DND-41 (cell line): ENCODE measurements around the gene POGLUT2.
A peak's percentile ranks its signal among the peaks of the same experiment; 100 is the strongest.

Experiments used
- ATAC-seq: fragments of 200-7000 bp; cut with Tn5 transposase; 3 replicates; pipeline ENCODE4 v1.9.1; 2021; ENCODE audit warnings: low read depth; ENCODE audit not compliant: insufficient read depth
- DNase-seq: peaks from one replicate; pipeline ENCODE4 v3.0.0-alpha.2; 2020
- H2AFZ ChIP-seq: 2 replicates; pipeline ENCODE4 v1.6.0; 2012; ENCODE audit warnings: low read depth, low read length
- H3K27ac ChIP-seq: 2 replicates; pipeline ENCODE4 v1.5.1; 2012; ENCODE audit warnings: low read length, inconsistent platforms
- H3K27me3 ChIP-seq: fragments of 200-600 bp; sonication (generic); 2 replicates; pipeline ENCODE4 v1.6.0; 2012; ENCODE audit warnings: low read length, mild to moderate bottlenecking, inconsistent platforms; ENCODE audit not compliant: insufficient read depth, poor library complexity
- H3K36me3 ChIP-seq: 2 replicates; pipeline ENCODE4 v1.5.1; 2012; ENCODE audit warnings: low read length, inconsistent platforms; ENCODE audit not compliant: insufficient read depth
- H3K4me1 ChIP-seq: 2 replicates; pipeline ENCODE4 v1.5.1; 2012; ENCODE audit warnings: mild to moderate bottlenecking, low read length; ENCODE audit not compliant: insufficient read depth
- H3K4me2 ChIP-seq: 2 replicates; pipeline ENCODE4 v1.6.0; 2012; ENCODE audit warnings: mild to moderate bottlenecking, moderate library complexity, low read length, inconsistent platforms; ENCODE audit not compliant: insufficient read depth
- H3K4me3 ChIP-seq, 2 experiments: fragments of 200-600 bp in 1 of 2; shearing (Covaris generic) in 1 of 2; 2 replicates each; pipeline ENCODE4 v1.5.1; 2012 to 2016; ENCODE audit warnings: inconsistent platforms in 2 of 2, low read length in 2 of 2, mild to moderate bottlenecking in 2 of 2, low read depth in 1 of 2, moderate library complexity in 1 of 2
- H3K79me2 ChIP-seq: 2 replicates; pipeline ENCODE4 v1.6.0; 2012; ENCODE audit warnings: low read length, inconsistent platforms; ENCODE audit not compliant: insufficient read depth
- H3K9ac ChIP-seq: 2 replicates; pipeline ENCODE4 v1.6.0; 2012; ENCODE audit warnings: low read depth, mild to moderate bottlenecking, inconsistent platforms, low read length, moderate library complexity
- H3K9me3 ChIP-seq: 2 replicates; pipeline ENCODE4 v1.5.1; 2012; ENCODE audit warnings: low read length, moderate library complexity, mild to moderate bottlenecking, inconsistent platforms; ENCODE audit not compliant: insufficient read depth, severe bottlenecking
- H4K20me1 ChIP-seq: 2 replicates; pipeline ENCODE4 v1.6.0; 2012; ENCODE audit warnings: low read length; ENCODE audit not compliant: insufficient read depth
- EZH2 ChIP-seq: IDR thresholded peaks from 3 replicates; pipeline ENCODE4 v1.6.1; 2012; ENCODE audit warnings: borderline replicate concordance, low read depth, mild to moderate bottlenecking, moderate library complexity, low read length, inconsistent platforms; ENCODE audit not compliant: severe bottlenecking
- TF ChIP-seq, protein P1 (sequence below): IDR thresholded peaks from 2 replicates; pipeline ENCODE4 v1.5.1; 2012; ENCODE audit warnings: borderline replicate concordance, low read length, moderate library complexity, mild to moderate bottlenecking; ENCODE audit not compliant: poor library complexity, severe bottlenecking; ENCODE audit errors: extremely low read depth

The POGLUT2 gene

GRCh38 chr13:102812611-102813287 lies 14.0 kb upstream of the POGLUT2 start:
- H4K20me1 ChIP-seq, result no peaks in the 10 kb centered on the region
- ATAC-seq (peak; percentile 91), DNase-seq (peak; percentile 79)
- H3K4me1 ChIP-seq, result peaks cover 32% of the 10 kb centered on the region
- H3K9me3 ChIP-seq, result peaks cover 4% of the 10 kb centered on the region
- H3K4me3 ChIP-seq, result peak overlapping the region in 1 of 2 experiments; percentile 11; a peak in 1 of 4 replicates
- peaks cover 24% of the 10 kb centered on the region for H3K36me3 ChIP-seq
- TF ChIP-seq, protein P1, sequence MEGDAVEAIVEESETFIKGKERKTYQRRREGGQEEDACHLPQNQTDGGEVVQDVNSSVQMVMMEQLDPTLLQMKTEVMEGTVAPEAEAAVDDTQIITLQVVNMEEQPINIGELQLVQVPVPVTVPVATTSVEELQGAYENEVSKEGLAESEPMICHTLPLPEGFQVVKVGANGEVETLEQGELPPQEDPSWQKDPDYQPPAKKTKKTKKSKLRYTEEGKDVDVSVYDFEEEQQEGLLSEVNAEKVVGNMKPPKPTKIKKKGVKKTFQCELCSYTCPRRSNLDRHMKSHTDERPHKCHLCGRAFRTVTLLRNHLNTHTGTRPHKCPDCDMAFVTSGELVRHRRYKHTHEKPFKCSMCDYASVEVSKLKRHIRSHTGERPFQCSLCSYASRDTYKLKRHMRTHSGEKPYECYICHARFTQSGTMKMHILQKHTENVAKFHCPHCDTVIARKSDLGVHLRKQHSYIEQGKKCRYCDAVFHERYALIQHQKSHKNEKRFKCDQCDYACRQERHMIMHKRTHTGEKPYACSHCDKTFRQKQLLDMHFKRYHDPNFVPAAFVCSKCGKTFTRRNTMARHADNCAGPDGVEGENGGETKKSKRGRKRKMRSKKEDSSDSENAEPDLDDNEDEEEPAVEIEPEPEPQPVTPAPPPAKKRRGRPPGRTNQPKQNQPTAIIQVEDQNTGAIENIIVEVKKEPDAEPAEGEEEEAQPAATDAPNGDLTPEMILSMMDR, result no peak
- no peak for TF ChIP-seq EZH2
- H3K4me2 ChIP-seq, result peak overlapping the region; percentile 49
- no peaks in the 10 kb centered on the region for H3K27me3 ChIP-seq
- peak overlapping the region; percentile 66 for H2AFZ ChIP-seq
- peaks cover 30% of the 10 kb centered on the region for H3K79me2 ChIP-seq
- peak overlapping the region; percentile 67 for H3K27ac ChIP-seq
- H3K9ac ChIP-seq, result peak overlapping the region; percentile 41

GRCh38 chr13:102807699-102808098 lies 8.9 kb upstream of the POGLUT2 start:
- no peak overlapping the region for H3K9ac ChIP-seq
- H3K27ac ChIP-seq, result no peak overlapping the region
- H3K4me1 ChIP-seq, result peaks cover 24% of the 10 kb centered on the region
- H3K4me3 ChIP-seq, result no peak overlapping the region
- H3K36me3 ChIP-seq, result peaks cover 18% of the 10 kb centered on the region
- no peaks in the 10 kb centered on the region for H3K27me3 ChIP-seq
- H3K9me3 ChIP-seq, result peaks cover 4% of the 10 kb centered on the region
- DNase-seq (no peak), ATAC-seq (no peak)
- TF ChIP-seq EZH2, result no peak
- no peak overlapping the region for H3K4me2 ChIP-seq
- H3K79me2 ChIP-seq, result peaks cover 20% of the 10 kb centered on the region
- H4K20me1 ChIP-seq, result no peaks in the 10 kb centered on the region
- no peak overlapping the region for H2AFZ ChIP-seq

DNA sequence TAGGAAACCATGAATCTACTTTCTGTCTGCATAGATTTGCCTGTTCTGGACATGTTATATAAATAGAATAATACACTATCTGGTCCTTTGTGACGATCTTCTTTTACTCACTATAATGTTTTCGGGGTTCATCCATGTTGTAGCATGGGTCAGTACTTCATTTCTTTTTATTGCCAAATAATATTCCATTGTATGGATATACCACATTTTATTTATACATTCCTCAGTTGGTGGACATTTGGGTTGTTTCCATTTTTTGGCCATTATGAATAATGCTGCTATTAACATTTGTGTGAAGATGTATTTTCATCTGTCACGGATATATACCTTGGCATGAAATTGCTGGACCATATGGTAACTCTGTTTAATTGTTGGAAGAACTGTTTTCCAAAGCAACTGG lies 6.9 kb upstream of the POGLUT2 start:
- ATAC-seq, result no peak
- DNase-seq, result no peak
- Histone ChIP-seq H3K9ac (no peak overlapping the region), H3K36me3 (peaks cover 8% of the 10 kb centered on the region), H2AFZ (no peak overlapping the region), H3K27me3 (no peaks in the 10 kb centered on the region), H3K9me3 (no peaks in the 10 kb centered on the region), H3K4me1 (peaks cover 27% of the 10 kb centered on the region), H3K27ac (no peak overlapping the region), H4K20me1 (no peaks in the 10 kb centered on the region), H3K4me3 (no peak overlapping the region), H3K79me2 (peaks cover 20% of the 10 kb centered on the region), H3K4me2 (no peak overlapping the region)
- TF ChIP-seq, protein P1, result no peak
- TF ChIP-seq EZH2, result no peak

DNA sequence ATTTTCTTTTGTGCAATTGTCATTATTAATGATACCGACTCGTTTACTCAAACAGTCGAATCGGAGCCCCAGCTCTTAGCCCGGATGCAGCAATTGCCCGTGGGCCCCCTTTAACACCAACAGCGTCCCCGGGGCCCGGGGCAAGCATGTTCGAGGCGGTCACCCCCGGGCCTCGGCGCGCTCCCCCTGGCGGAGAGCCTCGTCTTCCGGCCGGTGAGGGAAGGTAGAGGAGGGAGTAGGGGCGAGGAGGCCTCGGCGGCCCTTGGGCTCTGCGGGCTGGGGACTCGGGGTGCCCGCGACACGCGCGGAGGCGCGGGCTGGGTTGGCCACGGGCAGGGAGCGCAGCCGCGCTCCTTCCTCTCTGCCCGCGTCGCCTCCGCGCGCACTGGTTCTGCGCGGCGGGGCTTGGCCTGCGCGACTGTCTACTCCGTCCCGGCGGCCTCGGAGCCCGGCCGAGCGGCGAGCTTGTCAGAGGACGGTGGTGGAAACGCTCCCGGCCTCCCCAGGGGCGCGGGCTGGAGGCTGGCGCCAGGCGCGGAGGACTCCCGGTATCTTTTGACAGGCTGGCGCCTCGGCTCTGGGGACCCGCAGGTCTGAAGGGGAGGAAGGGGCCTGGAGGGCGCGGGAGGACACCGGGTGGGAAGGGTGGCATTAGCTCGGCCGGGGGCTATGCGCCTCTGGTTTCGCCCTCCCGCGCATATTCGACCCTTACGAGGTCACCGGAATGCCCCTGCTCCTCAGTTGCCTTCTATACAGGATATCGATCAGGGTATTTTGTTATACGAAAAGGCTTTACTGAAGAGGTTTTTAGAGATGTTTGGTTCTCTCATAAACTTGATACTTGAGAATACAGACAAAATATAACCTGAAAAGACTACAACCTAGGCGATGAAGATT lies 1.6 kb upstream of the POGLUT2 start:
- H4K20me1 ChIP-seq, result no peaks in the 10 kb centered on the region
- peaks cover 36% of the 10 kb centered on the region for H3K4me1 ChIP-seq
- peaks cover 24% of the 10 kb centered on the region for H3K79me2 ChIP-seq
- no peaks in the 10 kb centered on the region for H3K9me3 ChIP-seq
- peak overlapping the region; percentile 97 for H2AFZ ChIP-seq
- H3K9ac ChIP-seq, result peak overlapping the region; percentile 98
- DNase-seq, result peak; percentile 84
- H3K4me2 ChIP-seq, result peak overlapping the region; percentile 87
- no peaks in the 10 kb centered on the region for H3K27me3 ChIP-seq
- no peaks in the 10 kb centered on the region; the same call in 1 of the 2 replicates for H3K36me3 ChIP-seq
- peak; percentile 92 for ATAC-seq
- H3K4me3 ChIP-seq, result peak overlapping the region; percentile 82 to 85
- TF ChIP-seq, protein P1, result peak; percentile 83
- no peak for TF ChIP-seq EZH2
- peak overlapping the region; percentile 84 for H3K27ac ChIP-seq
